SK-N-SH (cell line): ENCODE results near the gene SIGLEC1. TPM values are rescaled to one million over a fixed set of nuclear protein-coding genes. Genes with fewer than 3 reads are reported as not detected.

Experiments used
- CTCF ChIA-PET: fragments of 300-600, 350-600 bp; formaldehyde crosslinking; extraction: SDS; loops from one replicate; lab custom pipeline; 2021; lab: Yijun Ruan, JAX
- POLR2A ChIA-PET: fragments of 350-600 bp; sonication (Branson Sonifier 250); formaldehyde crosslinking; extraction: SDS; loops from one replicate; lab custom pipeline; 2020; ENCODE audit warnings: antibody characterized with exemption, inconsistent platforms; lab: Yijun Ruan, JAX
- DNase-seq: peaks from one replicate; pipeline ENCODE4 v3.0.0; 2012
- H2AFZ ChIP-seq: fragments of 200-600 bp; sonication (generic); 2 replicates; pipeline ENCODE4 v1.8.1; 2016; ENCODE audit warnings: antibody characterized with exemption, mild to moderate bottlenecking, low read depth
- H3F3A ChIP-seq: fragments of 200-600 bp; sonication (generic); replicated peaks from 2 replicates; pipeline ENCODE3; 2016; ENCODE audit warnings: antibody characterized with exemption, mild to moderate bottlenecking; ENCODE audit not compliant: insufficient read depth
- H3K27ac ChIP-seq, 2 experiments: fragments of 200-500 bp in 1 of 2; fragments of 200-600 bp in 1 of 2; sonication (Bioruptor generic) in 1 of 2; sonication (generic), shearing (Covaris generic) in 1 of 2; 2 replicates each; pipeline versions ENCODE4 v1.5.1 to v1.6.1; 2014 to 2016; ENCODE audit warnings: low read depth in 2 of 2, inconsistent platforms in 1 of 2, low read length in 1 of 2, mild to moderate bottlenecking in 1 of 2, mixed read lengths in 1 of 2
- H3K27me3 ChIP-seq: fragments of 200-600 bp; sonication (generic), shearing (Covaris generic); 2 replicates; pipeline ENCODE4 v1.6.1; 2016; ENCODE audit warnings: mixed run types; ENCODE audit not compliant: insufficient read depth
- H3K36me3 ChIP-seq, 2 experiments: fragments of 200-500 bp in 1 of 2; fragments of 200-600 bp in 1 of 2; sonication (Bioruptor generic) in 1 of 2; sonication (generic) in 1 of 2; replicated peaks in 1 of 2; 2 replicates each; pipeline versions ENCODE3 to v1.5.1; 2014 to 2016; ENCODE audit warnings: low read length in 1 of 2, mild to moderate bottlenecking in 1 of 2; ENCODE audit not compliant: insufficient read depth in 2 of 2, control insufficient read depth in 1 of 2
- H3K4me1 ChIP-seq, 2 experiments: fragments of 200-500 bp in 1 of 2; fragments of 200-600 bp in 1 of 2; sonication (Bioruptor generic) in 1 of 2; sonication (generic), shearing (Covaris generic) in 1 of 2; 2 replicates each; pipeline versions ENCODE4 v1.5.1 to v1.6.1; 2014 to 2016; ENCODE audit warnings: low read depth in 1 of 2, low read length in 1 of 2, mixed run types in 1 of 2; ENCODE audit not compliant: insufficient read depth in 2 of 2, control insufficient read depth in 1 of 2
- H3K4me2 ChIP-seq: fragments of 200-600 bp; sonication (generic), shearing (Covaris generic); 2 replicates; pipeline ENCODE4 v1.6.1; 2017; ENCODE audit warnings: mixed run types
- H3K4me3 ChIP-seq, 2 experiments: fragments of 200-500 bp in 1 of 2; fragments of 200-600 bp in 1 of 2; sonication (Bioruptor generic) in 1 of 2; sonication (generic), shearing (Covaris generic) in 1 of 2; 2 replicates each; pipeline versions ENCODE4 v1.5.1 to v1.8.1; 2014 to 2016; ENCODE audit warnings: low read depth in 2 of 2, inconsistent platforms in 1 of 2, low read length in 1 of 2, mild to moderate bottlenecking in 1 of 2, mixed read lengths in 1 of 2, moderate library complexity in 1 of 2
- H3K79me2 ChIP-seq: fragments of 200-600 bp; sonication (generic); 2 replicates; pipeline ENCODE4 v1.8.1; 2017; ENCODE audit warnings: mild to moderate bottlenecking; ENCODE audit not compliant: insufficient read depth
- H3K9ac ChIP-seq: fragments of 200-600 bp; sonication (generic); 2 replicates; pipeline ENCODE4 v1.6.1; 2017; ENCODE audit warnings: mixed run types
- H3K9me2 ChIP-seq: fragments of 200-600 bp; sonication (generic); 2 replicates; pipeline ENCODE4 v1.6.1; 2017; ENCODE audit warnings: mixed run types
- H3K9me3 ChIP-seq: fragments of 200-600 bp; sonication (generic); 2 replicates; pipeline ENCODE4 v1.6.1; 2017; ENCODE audit warnings: mixed run types, mild to moderate bottlenecking, moderate library complexity
- H4K20me1 ChIP-seq: fragments of 200-600 bp; sonication (generic); 2 replicates; pipeline ENCODE4 v1.6.1; 2017; ENCODE audit warnings: mild to moderate bottlenecking, mixed run types; ENCODE audit not compliant: insufficient read depth
- EZH2phosphoT487 ChIP-seq: fragments of 200-600 bp; sonication (generic); IDR thresholded peaks from 2 replicates; pipeline ENCODE4 v1.6.1; 2017; ENCODE audit warnings: low read depth, mixed run types, mild to moderate bottlenecking, antibody characterized with exemption, moderate library complexity, borderline replicate concordance
- FOXJ3 ChIP-seq: sonication (generic); formaldehyde crosslinking; IDR thresholded peaks from 2 replicates; pipeline ENCODE4 v1.5.1; 2020; ENCODE audit warnings: mild to moderate bottlenecking, missing genetic modification reagents
- FOXM1 ChIP-seq: IDR thresholded peaks from 2 replicates; pipeline ENCODE4 v1.4.0; 2012; ENCODE audit warnings: low read depth, mild to moderate bottlenecking
- JUND ChIP-seq: IDR thresholded peaks from 2 replicates; pipeline ENCODE4 v1.4.0; 2012
- POLR2AphosphoS5 ChIP-seq: IDR thresholded peaks from 2 replicates; pipeline ENCODE4 v1.6.1; 2012; ENCODE audit warnings: low read depth, low read length
- RCOR1 ChIP-seq: fragments of 150-350 bp; IDR thresholded peaks from 2 replicates; pipeline ENCODE4 v1.6.1; 2017; ENCODE audit warnings: antibody characterized with exemption, low read length
- RXRA ChIP-seq: IDR thresholded peaks from 2 replicates; pipeline ENCODE4 v1.4.0; 2012; ENCODE audit warnings: low read depth, mild to moderate bottlenecking, borderline replicate concordance
- TAF1 ChIP-seq: IDR thresholded peaks from 2 replicates; pipeline ENCODE4 v1.6.1; 2012; ENCODE audit warnings: low read depth, mild to moderate bottlenecking, low read length, moderate library complexity, borderline replicate concordance
- WGBS: methylation state at CpG from one replicate; pipeline ENCODE4 v1.1.6; 2017; ENCODE audit warnings: low lambda C conversion rate; 5-methylcytosine and 5-hydroxymethylcytosine counted together
- polyA plus RNA-seq, 3 experiments: library from polyadenylated mRNA; depleted of rRNA; stranded (reverse); fragments of >200 nt; gene quantifications; 2 replicates each; pipeline ENCODE4 v1.2.3, GENCODE V29; 2012
- TF ChIP-seq, protein P1 (sequence below): IDR thresholded peaks from 2 replicates; pipeline ENCODE4 v1.4.0; 2012; ENCODE audit warnings: low read depth, borderline replicate concordance
- TF ChIP-seq, protein P2 (sequence below): IDR thresholded peaks from 2 replicates; pipeline ENCODE4; 2012
- TF ChIP-seq, protein P3 (sequence below): fragments of 150-350 bp; IDR thresholded peaks from 2 replicates; pipeline ENCODE4 v1.6.1; 2016; ENCODE audit warnings: mild to moderate bottlenecking, low read depth, low read length

The SIGLEC1 gene
- polyA plus RNA-seq, 1 of the 3 experiments (the other 2 are of a cell fraction): not detected

DNA sequence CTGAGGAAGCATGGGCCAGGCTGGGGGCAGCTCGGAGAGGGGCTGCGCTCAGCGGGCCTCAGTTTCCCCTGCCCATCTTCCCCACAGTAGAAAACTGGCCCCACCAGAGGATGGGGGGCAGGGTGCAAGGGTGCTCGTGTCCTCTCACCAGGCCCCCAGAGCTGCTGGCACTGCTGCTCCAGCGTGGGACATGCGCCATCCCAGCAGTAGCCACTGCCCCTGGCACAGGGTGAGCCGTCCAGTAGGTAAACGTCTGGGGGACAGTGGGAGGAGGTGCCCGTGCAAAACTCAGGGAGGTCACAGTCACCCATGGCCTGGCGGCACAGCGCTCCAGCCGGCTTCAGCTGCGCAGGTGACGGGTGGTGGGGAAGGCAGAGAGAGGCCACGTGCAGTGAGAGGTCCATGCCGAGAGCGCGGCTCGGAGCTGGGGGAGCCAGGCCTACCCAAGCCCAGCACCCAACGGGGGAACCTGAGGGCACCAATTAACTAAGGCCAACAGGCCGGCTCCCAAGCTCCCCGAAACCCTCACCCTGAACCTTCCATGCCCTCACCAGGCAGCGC lies 40.3 kb downstream of the SIGLEC1 start:
- no peak overlapping the region for H3K27ac ChIP-seq
- H3K4me3 ChIP-seq: no peak overlapping the region; a peak in 1 of 4 replicates
- peaks cover 49% of the 10 kb centered on the region for H3K27me3 ChIP-seq
- H2AFZ ChIP-seq: no peak overlapping the region
- POLR2A ChIA-PET: no interaction called here
- peaks cover 3% of the 10 kb centered on the region in 2 experiments; a peak in 2 of 4 replicates for H3K4me1 ChIP-seq
- TF ChIP-seq EZH2phosphoT487 (no peak), RXRA (no peak)
- H4K20me1 ChIP-seq: no peaks in the 10 kb centered on the region
- H3K79me2 ChIP-seq: no peaks in the 10 kb centered on the region
- no peaks in the 10 kb centered on the region for H3K36me3 ChIP-seq
- H3K9me2 ChIP-seq: no peaks in the 10 kb centered on the region
- CTCF ChIA-PET: interaction anchor here (1.0 to 18.7 kb wide), 12 partner anchors 9 to 148 kb away, joined by 3 to 301 read pairs (median 5); partner anchors contain the start of genes ADISSP, AP5S1, GFRA4 and SIGLEC1
- WGBS: 31% methylated on average over 9 of the region's 23 CpGs
- peak; percentile 24 for DNase-seq
- no peak overlapping the region; the same call in 1 of the 2 replicates for H3K4me2 ChIP-seq
- no peak overlapping the region for H3K9ac ChIP-seq
- H3F3A ChIP-seq: peaks cover 2% of the 10 kb centered on the region
- no peaks in the 10 kb centered on the region for H3K9me3 ChIP-seq

DNA sequence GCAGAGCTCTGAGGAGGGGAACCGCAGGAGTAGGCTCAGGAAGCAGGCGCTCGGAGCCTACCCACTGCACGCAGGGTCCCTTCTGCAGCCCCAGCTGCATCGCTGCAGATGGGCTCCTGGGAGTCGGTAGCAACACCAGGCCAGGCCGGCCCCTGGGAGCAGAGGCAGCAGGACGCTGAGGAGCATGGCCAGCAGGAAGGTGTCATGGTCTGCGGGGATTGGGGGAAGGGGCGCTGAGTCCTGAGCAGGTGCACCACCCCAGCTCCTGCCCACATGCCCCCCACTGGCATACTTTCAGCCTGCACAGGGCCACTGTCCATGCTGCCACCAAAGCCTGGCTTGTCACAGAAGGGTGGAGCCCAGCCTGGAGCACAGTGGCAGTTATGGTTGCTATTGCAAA lies 41.5 kb downstream of the SIGLEC1 start:
- no peaks in the 10 kb centered on the region for H4K20me1 ChIP-seq
- H3K9ac ChIP-seq: no peak overlapping the region
- no peaks in the 10 kb centered on the region for H3K79me2 ChIP-seq
- H3K27me3 ChIP-seq: peaks cover 44% of the 10 kb centered on the region
- ChIA-PET CTCF (interaction anchor here (1.0 to 18.7 kb wide), 10 partner anchors 8 to 148 kb away, joined by 3 to 301 read pairs (median 4); partner anchors contain the start of genes ADISSP, SIGLEC1 and SPEF1), POLR2A (no interaction called here)
- H3K9me2 ChIP-seq: no peaks in the 10 kb centered on the region
- no peaks in the 10 kb centered on the region for H3K9me3 ChIP-seq
- H3K4me2 ChIP-seq: no peak overlapping the region
- H3K4me1 ChIP-seq: peaks cover 0 to 6% of the 10 kb centered on the region in 2 experiments; a peak in 1 of 4 replicates
- H3K4me3 ChIP-seq: no peak overlapping the region
- H3K27ac ChIP-seq: no peak overlapping the region
- no peak for TF ChIP-seq FOXM1
- TF ChIP-seq TAF1: no peak
- TF ChIP-seq RCOR1: no peak
- TF ChIP-seq, protein P1, sequence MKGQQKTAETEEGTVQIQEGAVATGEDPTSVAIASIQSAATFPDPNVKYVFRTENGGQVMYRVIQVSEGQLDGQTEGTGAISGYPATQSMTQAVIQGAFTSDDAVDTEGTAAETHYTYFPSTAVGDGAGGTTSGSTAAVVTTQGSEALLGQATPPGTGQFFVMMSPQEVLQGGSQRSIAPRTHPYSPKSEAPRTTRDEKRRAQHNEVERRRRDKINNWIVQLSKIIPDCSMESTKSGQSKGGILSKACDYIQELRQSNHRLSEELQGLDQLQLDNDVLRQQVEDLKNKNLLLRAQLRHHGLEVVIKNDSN: no peak
- no peak for TF ChIP-seq FOXJ3
- TF ChIP-seq, protein P2, sequence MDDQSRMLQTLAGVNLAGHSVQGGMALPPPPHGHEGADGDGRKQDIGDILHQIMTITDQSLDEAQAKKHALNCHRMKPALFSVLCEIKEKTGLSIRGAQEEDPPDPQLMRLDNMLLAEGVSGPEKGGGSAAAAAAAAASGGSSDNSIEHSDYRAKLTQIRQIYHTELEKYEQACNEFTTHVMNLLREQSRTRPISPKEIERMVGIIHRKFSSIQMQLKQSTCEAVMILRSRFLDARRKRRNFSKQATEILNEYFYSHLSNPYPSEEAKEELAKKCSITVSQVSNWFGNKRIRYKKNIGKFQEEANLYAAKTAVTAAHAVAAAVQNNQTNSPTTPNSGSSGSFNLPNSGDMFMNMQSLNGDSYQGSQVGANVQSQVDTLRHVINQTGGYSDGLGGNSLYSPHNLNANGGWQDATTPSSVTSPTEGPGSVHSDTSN: no peak
- TF ChIP-seq, protein P3, sequence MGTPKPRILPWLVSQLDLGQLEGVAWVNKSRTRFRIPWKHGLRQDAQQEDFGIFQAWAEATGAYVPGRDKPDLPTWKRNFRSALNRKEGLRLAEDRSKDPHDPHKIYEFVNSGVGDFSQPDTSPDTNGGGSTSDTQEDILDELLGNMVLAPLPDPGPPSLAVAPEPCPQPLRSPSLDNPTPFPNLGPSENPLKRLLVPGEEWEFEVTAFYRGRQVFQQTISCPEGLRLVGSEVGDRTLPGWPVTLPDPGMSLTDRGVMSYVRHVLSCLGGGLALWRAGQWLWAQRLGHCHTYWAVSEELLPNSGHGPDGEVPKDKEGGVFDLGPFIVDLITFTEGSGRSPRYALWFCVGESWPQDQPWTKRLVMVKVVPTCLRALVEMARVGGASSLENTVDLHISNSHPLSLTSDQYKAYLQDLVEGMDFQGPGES: no peak
- TF ChIP-seq JUND: no peak
- TF ChIP-seq POLR2AphosphoS5: no peak
- TF ChIP-seq EZH2phosphoT487: no peak
- H3F3A ChIP-seq: no peaks in the 10 kb centered on the region
- H2AFZ ChIP-seq: no peak overlapping the region
- DNase-seq: no peak
- no peaks in the 10 kb centered on the region for H3K36me3 ChIP-seq
- WGBS: 91% methylated on average over 7 of the region's 10 CpGs
